ENCODE data around the gene MGRN1.

The MGRN1 gene

DNA sequence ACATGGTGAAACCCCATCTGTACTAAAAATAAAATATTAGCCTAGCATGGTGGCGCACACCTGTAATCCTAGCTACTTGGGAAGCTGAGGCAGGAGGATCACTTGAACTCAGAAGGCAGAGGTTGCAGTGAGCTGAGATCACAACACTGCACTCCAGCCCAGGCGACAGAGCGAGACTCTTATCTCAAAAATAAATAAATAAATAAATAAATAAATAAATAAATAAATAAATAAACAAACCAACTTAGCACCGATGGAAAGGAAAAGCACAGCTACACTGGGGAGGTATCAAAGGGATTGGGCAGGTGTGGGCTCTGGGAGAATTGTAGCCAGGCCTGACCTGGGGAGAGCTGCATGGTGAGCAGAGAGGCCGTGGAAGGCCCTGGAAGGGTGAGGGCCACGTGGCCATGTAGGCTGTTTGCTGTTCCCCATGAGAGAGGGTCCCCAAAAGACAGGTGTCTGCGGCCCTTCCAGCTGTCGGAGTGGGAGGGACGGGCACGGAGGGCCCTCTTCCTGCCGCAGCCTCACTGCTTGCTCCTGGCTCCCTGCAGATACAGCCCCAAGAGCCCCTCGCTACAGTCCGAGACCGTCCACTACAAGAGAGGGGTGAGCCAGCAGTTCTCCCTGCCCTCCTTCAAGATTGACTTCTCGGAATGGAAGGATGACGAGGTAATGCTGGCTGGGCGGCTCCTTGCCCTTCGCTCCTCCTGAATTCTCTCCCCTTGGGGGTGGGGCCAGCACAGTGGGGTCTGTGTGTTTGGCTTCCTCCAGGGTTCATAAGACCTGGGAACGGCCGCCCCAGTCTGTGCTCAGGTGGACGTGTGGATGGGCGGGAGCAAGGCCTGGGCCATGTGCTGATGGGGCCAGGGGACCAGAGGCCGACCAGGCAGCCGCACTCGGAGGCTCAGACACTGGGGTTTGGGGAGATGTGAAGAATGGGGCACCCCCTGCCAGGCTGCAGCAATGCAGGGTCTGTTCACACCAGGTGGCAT is 32.4 kb downstream of the MGRN1 start (continued):
- TF ChIP-seq, protein P1, sequence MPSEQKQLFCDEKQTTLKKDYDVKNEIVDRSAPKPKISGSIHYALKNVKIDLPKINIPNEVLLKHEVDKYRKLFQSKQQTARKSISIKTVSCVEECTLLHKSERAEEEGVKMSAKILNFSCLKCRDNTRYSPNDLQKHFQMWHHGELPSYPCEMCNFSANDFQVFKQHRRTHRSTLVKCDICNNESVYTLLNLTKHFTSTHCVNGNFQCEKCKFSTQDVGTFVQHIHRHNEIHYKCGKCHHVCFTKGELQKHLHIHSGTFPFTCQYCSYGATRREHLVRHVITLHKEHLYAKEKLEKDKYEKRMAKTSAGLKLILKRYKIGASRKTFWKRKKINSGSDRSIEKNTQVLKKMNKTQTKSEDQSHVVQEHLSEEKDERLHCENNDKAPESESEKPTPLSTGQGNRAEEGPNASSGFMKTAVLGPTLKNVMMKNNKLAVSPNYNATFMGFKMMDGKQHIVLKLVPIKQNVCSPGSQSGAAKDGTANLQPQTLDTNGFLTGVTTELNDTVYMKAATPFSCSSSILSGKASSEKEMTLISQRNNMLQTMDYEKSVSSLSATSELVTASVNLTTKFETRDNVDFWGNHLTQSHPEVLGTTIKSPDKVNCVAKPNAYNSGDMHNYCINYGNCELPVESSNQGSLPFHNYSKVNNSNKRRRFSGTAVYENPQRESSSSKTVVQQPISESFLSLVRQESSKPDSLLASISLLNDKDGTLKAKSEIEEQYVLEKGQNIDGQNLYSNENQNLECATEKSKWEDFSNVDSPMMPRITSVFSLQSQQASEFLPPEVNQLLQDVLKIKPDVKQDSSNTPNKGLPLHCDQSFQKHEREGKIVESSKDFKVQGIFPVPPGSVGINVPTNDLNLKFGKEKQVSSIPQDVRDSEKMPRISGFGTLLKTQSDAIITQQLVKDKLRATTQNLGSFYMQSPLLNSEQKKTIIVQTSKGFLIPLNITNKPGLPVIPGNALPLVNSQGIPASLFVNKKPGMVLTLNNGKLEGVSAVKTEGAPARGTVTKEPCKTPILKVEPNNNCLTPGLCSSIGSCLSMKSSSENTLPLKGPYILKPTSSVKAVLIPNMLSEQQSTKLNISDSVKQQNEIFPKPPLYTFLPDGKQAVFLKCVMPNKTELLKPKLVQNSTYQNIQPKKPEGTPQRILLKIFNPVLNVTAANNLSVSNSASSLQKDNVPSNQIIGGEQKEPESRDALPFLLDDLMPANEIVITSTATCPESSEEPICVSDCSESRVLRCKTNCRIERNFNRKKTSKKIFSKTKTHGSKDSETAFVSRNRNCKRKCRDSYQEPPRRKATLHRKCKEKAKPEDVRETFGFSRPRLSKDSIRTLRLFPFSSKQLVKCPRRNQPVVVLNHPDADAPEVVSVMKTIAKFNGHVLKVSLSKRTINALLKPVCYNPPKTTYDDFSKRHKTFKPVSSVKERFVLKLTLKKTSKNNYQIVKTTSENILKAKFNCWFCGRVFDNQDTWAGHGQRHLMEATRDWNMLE (tag by site-specific recombination; conservative IDR thresholded peaks at IDR 0.05; ENCODE audit: low read depth): peak; percentile 71
- TF ChIP-seq ZNF623 (tag by site-specific recombination; IDR thresholded peaks at IDR 0.05): peak; percentile 59
- TF ChIP-seq, protein P2, sequence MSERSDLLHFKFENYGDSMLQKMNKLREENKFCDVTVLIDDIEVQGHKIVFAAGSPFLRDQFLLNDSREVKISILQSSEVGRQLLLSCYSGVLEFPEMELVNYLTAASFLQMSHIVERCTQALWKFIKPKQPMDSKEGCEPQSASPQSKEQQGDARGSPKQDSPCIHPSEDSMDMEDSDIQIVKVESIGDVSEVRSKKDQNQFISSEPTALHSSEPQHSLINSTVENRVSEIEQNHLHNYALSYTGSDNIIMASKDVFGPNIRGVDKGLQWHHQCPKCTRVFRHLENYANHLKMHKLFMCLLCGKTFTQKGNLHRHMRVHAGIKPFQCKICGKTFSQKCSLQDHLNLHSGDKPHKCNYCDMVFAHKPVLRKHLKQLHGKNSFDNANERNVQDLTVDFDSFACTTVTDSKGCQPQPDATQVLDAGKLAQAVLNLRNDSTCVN (tag by site-specific recombination; optimal IDR thresholded peaks at IDR 0.05): no peak
- TF ChIP-seq ZNF658 (tag by site-specific recombination; IDR thresholded peaks at IDR 0.05): no peak
- TF ChIP-seq ZNF555 (tag by site-specific recombination; conservative IDR thresholded peaks at IDR 0.05): peak; percentile 28
- TF ChIP-seq, protein P3, sequence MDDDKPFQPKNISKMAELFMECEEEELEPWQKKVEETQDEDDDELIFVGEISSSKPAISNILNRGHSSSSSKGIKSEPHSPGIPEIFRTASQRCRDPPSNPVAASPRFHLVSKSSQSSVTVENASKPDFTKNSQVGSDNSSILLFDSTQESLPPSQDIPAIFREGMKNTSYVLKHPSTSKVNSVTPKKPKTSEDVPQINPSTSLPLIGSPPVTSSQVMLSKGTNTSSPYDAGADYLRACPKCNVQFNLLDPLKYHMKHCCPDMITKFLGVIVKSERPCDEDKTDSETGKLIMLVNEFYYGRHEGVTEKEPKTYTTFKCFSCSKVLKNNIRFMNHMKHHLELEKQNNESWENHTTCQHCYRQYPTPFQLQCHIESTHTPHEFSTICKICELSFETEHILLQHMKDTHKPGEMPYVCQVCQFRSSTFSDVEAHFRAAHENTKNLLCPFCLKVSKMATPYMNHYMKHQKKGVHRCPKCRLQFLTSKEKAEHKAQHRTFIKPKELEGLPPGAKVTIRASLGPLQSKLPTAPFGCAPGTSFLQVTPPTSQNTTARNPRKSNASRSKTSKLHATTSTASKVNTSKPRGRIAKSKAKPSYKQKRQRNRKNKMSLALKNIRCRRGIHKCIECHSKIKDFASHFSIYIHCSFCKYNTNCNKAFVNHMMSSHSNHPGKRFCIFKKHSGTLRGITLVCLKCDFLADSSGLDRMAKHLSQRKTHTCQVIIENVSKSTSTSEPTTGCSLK (tag by site-specific recombination; IDR thresholded peaks at IDR 0.05): no peak

DNA sequence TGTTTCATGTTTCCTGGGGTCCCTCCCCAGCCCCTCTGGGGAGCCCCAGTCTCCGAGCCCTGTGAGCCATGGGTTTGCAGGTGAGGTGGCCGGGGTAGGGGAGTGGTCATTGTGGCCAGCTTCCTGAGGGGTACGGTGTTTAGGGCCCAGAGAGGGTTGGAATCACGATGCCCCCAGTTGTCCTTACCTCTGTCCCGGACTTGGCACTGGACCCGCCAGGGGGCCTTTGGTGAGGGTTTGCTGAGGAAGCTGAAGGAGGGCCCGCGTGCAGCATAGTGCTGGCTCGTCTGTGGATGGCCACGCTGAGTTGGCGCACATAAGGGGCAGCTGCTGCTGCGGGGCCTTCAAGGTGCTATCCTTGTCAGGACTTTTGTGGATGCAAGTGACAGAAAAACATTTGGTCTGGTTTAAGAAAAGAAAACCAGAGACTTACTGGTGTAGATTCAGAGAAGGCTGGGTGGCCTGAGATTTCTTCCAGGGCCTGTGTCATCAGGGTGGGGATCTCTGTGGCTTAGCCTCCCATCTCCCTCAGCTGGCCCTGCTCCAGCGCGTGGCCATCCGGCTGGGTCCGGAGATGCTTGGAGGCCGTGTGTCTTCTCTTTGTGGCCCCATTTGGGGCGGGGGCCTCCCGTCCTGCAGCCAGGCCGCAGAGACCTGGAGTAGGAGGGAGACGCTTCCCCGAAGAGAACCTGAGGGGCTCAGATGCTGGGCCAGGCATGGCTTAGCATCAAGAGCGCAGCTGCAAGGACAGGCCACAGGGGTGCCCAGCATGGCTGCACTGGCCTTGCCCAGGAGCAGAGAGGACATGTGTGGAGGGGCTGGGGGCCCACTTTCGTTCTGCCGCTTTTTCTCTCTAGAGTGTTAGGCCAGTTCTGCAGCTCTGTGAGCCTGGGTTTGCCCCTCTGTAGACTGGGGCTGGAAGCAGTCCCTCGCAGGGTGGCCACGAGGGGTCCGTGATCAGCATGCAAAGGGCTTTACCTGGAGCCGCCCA is 35.0 kb downstream of the MGRN1 start:
- Histone ChIP-seq H3K27ac (ENCODE audit: extremely low read depth, low read depth, low read length) (no peak overlapping the region), H3K4me1 (ENCODE audit: control insufficient read depth, insufficient read depth, low read length) (no peaks in the 10 kb centered on the region), H3K4me3 (ENCODE audit: low read depth, low read length) (no peak overlapping the region), H3K9me3 (ENCODE audit: control insufficient read depth, insufficient read depth, low read depth, low read length) (no peaks in the 10 kb centered on the region), H3K36me3 (ENCODE audit: control insufficient read depth in 2 of 2, insufficient read depth in 1 of 2, low read length in 2 of 2) (peaks cover 4 to 77% of the 10 kb centered on the region in 2 experiments; a peak in 2 of 3 replicates)
- TF ChIP-seq ZNF114 (tag by site-specific recombination; IDR thresholded peaks at IDR 0.05): no peak
- no peak for TF ChIP-seq ZNF48 (tag by site-specific recombination; IDR thresholded peaks at IDR 0.05)
- no peak for TF ChIP-seq ZNF561 (tag by site-specific recombination; IDR thresholded peaks at IDR 0.05; ENCODE audit: borderline replicate concordance)
- CTCF ChIA-PET: interaction anchor here (1.0 kb wide), 1 partner anchor 9 kb away, joined by 3 read pairs; no protein-coding TSS in a partner anchor
- POLR2A ChIA-PET: no interaction called here

DNA sequence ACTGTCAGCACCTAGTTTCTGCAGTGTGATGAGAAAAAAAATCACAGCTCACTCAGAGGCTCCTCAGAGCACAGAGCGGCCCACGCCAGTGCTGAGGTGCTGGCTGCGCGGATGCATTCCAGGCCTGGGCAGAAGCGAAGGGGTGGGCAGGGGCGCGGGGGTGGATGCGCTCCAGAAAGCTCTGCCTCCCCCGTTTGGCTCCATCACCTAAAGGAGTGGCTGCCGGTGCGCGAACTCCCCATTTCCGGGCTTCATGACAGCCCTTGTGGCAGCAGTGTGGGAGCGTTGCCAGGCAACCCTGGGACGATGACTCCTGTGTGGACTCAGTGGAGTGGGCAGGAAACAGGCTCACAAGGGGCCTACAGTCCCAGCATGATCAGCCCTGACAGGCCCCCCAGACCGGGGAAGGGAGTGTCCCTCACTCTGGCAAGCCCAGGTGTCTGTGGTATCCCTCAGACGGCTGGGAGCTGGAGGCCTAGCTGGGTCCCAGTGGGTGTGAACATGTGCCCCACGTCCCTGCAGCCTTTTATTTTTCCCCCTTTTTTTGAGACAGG is 35.9 kb downstream of the MGRN1 start:
- H3K27ac ChIP-seq (ENCODE audit: extremely low read depth, low read depth, low read length): no peak overlapping the region
- H3K4me1 ChIP-seq (ENCODE audit: control insufficient read depth, insufficient read depth, low read length): no peaks in the 10 kb centered on the region
- POLR2A ChIA-PET: no interaction called here
- CTCF ChIA-PET: interaction anchor here (0.6 to 1.1 kb wide), 2 partner anchors 10 to 60 kb away, joined by 3 to 6 read pairs; no protein-coding TSS in a partner anchor
- H3K9me3 ChIP-seq (ENCODE audit: control insufficient read depth, insufficient read depth, low read depth, low read length): no peaks in the 10 kb centered on the region
- peaks cover 9 to 72% of the 10 kb centered on the region in 2 experiments; a peak in 2 of 3 replicates for H3K36me3 ChIP-seq (ENCODE audit: control insufficient read depth in 2 of 2, insufficient read depth in 1 of 2, low read length in 2 of 2)
- no peak overlapping the region for H3K4me3 ChIP-seq (ENCODE audit: low read depth, low read length)
- no peak for TF ChIP-seq ZNF239 (tag by site-specific recombination; IDR thresholded peaks at IDR 0.05)
- TF ChIP-seq, protein P4, sequence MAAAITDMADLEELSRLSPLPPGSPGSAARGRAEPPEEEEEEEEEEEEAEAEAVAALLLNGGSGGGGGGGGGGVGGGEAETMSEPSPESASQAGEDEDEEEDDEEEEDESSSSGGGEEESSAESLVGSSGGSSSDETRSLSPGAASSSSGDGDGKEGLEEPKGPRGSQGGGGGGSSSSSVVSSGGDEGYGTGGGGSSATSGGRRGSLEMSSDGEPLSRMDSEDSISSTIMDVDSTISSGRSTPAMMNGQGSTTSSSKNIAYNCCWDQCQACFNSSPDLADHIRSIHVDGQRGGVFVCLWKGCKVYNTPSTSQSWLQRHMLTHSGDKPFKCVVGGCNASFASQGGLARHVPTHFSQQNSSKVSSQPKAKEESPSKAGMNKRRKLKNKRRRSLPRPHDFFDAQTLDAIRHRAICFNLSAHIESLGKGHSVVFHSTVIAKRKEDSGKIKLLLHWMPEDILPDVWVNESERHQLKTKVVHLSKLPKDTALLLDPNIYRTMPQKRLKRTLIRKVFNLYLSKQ (tag by site-specific recombination; IDR thresholded peaks at IDR 0.05; ENCODE audit: borderline replicate concordance): no peak
- TF ChIP-seq, protein P5, sequence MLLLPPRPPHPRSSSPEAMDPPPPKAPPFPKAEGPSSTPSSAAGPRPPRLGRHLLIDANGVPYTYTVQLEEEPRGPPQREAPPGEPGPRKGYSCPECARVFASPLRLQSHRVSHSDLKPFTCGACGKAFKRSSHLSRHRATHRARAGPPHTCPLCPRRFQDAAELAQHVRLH (tag by site-specific recombination; IDR thresholded peaks at IDR 0.05): no peak
- TF ChIP-seq ZFHX2 (tag by site-specific recombination; conservative IDR thresholded peaks at IDR 0.05): peak; percentile 97
- TF ChIP-seq ZNF555 (tag by site-specific recombination; conservative IDR thresholded peaks at IDR 0.05): no peak
- peak; percentile 96 for TF ChIP-seq EGR2 (tag by site-specific recombination; IDR thresholded peaks at IDR 0.05; ENCODE audit: low read depth)
- TF ChIP-seq MZF1 (tag by site-specific recombination; IDR thresholded peaks at IDR 0.05; ENCODE audit: borderline replicate concordance): no peak
- no peak for TF ChIP-seq ZNF843 (tag by site-specific recombination; IDR thresholded peaks at IDR 0.05)
